Melanocyte of skin (primary cell): Measurements from ENCODE around the gene STS. TPM values are rescaled to one million over a fixed set of nuclear protein-coding genes. Genes with fewer than 3 reads are reported as not detected.

Experiments
- small RNA-seq, 2 donors: library from RNA; depleted of rRNA; stranded (forward); fragments of <200 nt; gene quantifications; one replicate each; pipeline ENCODE3, GENCODE V24; 2012
- total RNA-seq, 2 donors: library from RNA; depleted of rRNA; stranded (reverse); fragments of >200 nt; gene quantifications; 2 replicates each; pipeline ENCODE4 v1.2.3, GENCODE V29; 2012

The STS gene, protein sequence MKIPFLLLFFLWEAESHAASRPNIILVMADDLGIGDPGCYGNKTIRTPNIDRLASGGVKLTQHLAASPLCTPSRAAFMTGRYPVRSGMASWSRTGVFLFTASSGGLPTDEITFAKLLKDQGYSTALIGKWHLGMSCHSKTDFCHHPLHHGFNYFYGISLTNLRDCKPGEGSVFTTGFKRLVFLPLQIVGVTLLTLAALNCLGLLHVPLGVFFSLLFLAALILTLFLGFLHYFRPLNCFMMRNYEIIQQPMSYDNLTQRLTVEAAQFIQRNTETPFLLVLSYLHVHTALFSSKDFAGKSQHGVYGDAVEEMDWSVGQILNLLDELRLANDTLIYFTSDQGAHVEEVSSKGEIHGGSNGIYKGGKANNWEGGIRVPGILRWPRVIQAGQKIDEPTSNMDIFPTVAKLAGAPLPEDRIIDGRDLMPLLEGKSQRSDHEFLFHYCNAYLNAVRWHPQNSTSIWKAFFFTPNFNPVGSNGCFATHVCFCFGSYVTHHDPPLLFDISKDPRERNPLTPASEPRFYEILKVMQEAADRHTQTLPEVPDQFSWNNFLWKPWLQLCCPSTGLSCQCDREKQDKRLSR
- 1 to 10 TPM; 2.8 to 3.0 TPM for total RNA-seq

DNA sequence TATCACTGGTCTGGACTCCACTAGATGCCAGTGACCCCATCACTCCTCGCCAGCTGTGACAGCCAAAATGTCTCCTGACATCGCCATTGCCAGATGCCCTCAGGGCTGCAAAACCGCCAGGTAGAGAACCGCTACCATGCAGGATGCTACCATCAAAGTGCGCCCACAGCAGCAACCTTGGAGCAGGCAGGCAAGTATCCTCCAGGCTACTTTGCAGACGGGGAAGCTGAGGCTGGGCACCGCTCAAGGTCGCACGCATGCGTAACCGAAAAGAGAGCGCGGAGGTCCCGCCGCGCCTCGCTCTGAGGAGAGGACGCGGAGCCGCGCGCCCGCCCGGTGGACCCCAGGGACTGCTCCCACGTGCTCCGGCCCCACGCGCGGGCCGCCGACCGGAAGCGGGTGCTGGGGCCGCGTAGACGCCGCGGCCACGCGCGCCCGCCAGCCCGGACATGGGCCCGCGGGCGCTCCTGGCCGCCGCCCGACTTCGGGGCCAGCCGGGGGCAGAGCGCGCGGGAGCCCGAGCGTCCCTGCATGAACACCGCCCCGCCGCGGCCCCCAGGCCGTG is at the start of gene STS:
TSS of gene STS (plus strand) at position 300 of the 565 bp plus-strand sequence. CDS start 105,488 bp downstream, outside the sequence.

DNA sequence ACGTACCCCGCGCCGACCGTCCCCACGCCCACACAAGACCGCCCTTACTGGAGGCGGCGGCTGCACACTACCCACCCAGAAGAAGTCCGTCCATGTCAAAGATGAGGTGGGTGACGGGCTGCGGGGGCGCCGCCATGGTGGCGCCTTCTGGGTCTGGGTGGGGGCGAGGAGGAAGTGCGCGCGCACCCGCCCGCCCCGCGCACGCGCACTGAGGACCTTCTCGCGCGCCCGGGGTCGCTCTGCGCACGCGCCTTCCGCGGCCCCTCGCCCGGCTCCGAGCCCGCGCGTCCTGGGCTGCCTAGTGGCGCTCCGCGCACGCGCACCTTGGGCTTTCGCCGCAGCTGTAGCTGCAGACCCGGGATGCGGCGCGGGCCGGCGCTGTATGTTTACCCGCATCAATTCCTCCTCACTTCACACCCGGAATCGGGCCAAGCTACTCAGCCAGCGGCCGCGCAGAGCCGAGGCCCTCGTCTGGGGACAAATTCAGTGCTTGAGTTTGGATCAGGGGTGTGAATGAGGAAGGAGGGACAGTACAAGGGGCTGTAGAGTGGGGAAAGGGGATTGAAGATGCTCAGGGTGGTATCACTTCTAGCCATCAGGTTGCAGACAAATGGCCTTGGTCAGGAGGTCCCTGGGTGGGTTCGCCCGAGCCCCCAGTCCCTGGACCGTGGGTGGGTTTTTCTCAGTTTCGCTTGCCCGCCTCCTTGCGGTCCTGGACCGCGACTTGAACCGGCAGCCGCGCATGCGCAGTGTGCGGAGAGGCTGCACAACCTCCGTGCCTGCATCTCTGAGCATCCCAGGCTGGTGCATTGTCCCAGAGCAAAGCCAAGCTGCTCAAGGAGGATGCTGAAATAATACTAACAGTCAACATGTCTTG is 704 bp downstream of the STS start, which contains the start of gene PUDP:
TSS of gene PUDP (minus strand) at position 176 of the 877 bp plus-strand sequence. CDS start at position 136, 40 bp downstream.

Small RNAs within 50 kb of the gene (small RNA-seq; reads per million reads assigned to genes)
- gene MIR4767 = 0 to 0.17 reads per million in 2 donors

Other genes starting within 250 kb of the STS start
- gene PUDP, start 441 bp downstream of the STS start, total RNA-seq = 1 to 10 TPM; 5.9 to 9.7 TPM